Adrenal gland (tissue), 5 donors: ENCODE results near the gene CEP112.

Source experiments
- CTCF ChIP-seq, 6 experiments: fragments of 450-650 bp in 4 of 6; fragments of 200-600 bp in 2 of 6; sonication (generic) in 1 of 6; IDR thresholded peaks; 1 replicate in 5 of 6; 2 replicates in 1 of 6; pipeline versions ENCODE4 v1.5.1 to v1.8.0; 2016 to 2021; ENCODE audit warnings: antibody characterized with exemption in 6 of 6, mild to moderate bottlenecking in 2 of 6, moderate library complexity in 1 of 6
- POLR2A ChIP-seq, 2 donors: fragments of 450-650 bp; IDR thresholded peaks; one replicate each; pipeline ENCODE4 v1.6.1; 2017; ENCODE audit warnings: antibody characterized with exemption in 2 of 2, mild to moderate bottlenecking in 2 of 2, moderate library complexity in 1 of 2
- donor health status: DM: no; HTN: no; CAD: no.

- no peak for TF ChIP-seq CTCF (IDR thresholded peaks at IDR 0.05)
- no peak for TF ChIP-seq POLR2A (IDR thresholded peaks at IDR 0.05)
Measured at GRCh38 chr17:65780111-65780510, 411.8 kb downstream of the CEP112 start.
